Activated naive CD8-positive, alpha-beta T cell (primary cell): ENCODE results near the gene ANKRD42.
"Not testable (repeated sequence)": the region's sequence is repeated elsewhere in the genome, so short reads cannot be mapped to it uniquely, and the experiment has no call there.

Experiments
- H3K27ac Mint-ChIP-seq: one replicate; pipeline ENCODE4 v1.8.0; 2021; ENCODE audit warnings: mixed read lengths
- H3K27me3 Mint-ChIP-seq: one replicate; pipeline ENCODE4 v1.8.0; 2021; ENCODE audit warnings: mixed read lengths
- H3K36me3 Mint-ChIP-seq: one replicate; pipeline ENCODE4 v1.8.0; 2021; ENCODE audit warnings: mixed read lengths
- H3K4me1 Mint-ChIP-seq: one replicate; pipeline ENCODE4 v1.8.0; 2021; ENCODE audit warnings: low read depth, mixed read lengths
- H3K4me3 Mint-ChIP-seq: one replicate; pipeline ENCODE4 v1.8.0; 2021; ENCODE audit warnings: mild to moderate bottlenecking, mixed read lengths
- H3K9me3 Mint-ChIP-seq: one replicate; pipeline ENCODE4 v1.8.0; 2021; ENCODE audit warnings: low read depth, mixed read lengths

The ANKRD42 gene

GRCh38 chr11:83195143-83195466 is 1.6 kb downstream of the ANKRD42 start:
- H3K9me3 Mint-ChIP-seq, result no peaks in the 10 kb centered on the region
- peak overlapping the region; percentile 99 for H3K4me3 Mint-ChIP-seq
- H3K27me3 Mint-ChIP-seq, result no peaks in the 10 kb centered on the region
- H3K36me3 Mint-ChIP-seq, result peaks cover 9% of the 10 kb centered on the region
- peaks cover 47% of the 10 kb centered on the region for H3K4me1 Mint-ChIP-seq
- H3K27ac Mint-ChIP-seq, result peak overlapping the region; percentile 96

- peak overlapping the region; percentile 99 for H3K4me3 Mint-ChIP-seq
- H3K27ac Mint-ChIP-seq, result no peak overlapping the region
- no peaks in the 10 kb centered on the region for H3K27me3 Mint-ChIP-seq
- no peaks in the 10 kb centered on the region for H3K9me3 Mint-ChIP-seq
- H3K36me3 Mint-ChIP-seq, result peaks cover 12% of the 10 kb centered on the region
- peaks cover 51% of the 10 kb centered on the region for H3K4me1 Mint-ChIP-seq
Measured at GRCh38 chr11:83195649-83196048, 2.1 kb downstream of the ANKRD42 start.

- no peak overlapping the region for H3K4me3 Mint-ChIP-seq
- peaks cover 28% of the 10 kb centered on the region for H3K4me1 Mint-ChIP-seq
- H3K9me3 Mint-ChIP-seq, result no peaks in the 10 kb centered on the region
- H3K36me3 Mint-ChIP-seq, result peaks cover 16% of the 10 kb centered on the region
- H3K27ac Mint-ChIP-seq, result no peak overlapping the region
- no peaks in the 10 kb centered on the region for H3K27me3 Mint-ChIP-seq
Measured at GRCh38 chr11:83200035-83200434, 6.5 kb downstream of the ANKRD42 start.

GRCh38 chr11:83205608-83206185 is 12.2 kb downstream of the ANKRD42 start:
- Mint-ChIP-seq H3K4me3 (no peak overlapping the region), H3K27me3 (no peaks in the 10 kb centered on the region), H3K9me3 (no peaks in the 10 kb centered on the region), H3K36me3 (peaks cover 21% of the 10 kb centered on the region), H3K4me1 (peaks cover 1% of the 10 kb centered on the region), H3K27ac (no peak overlapping the region)

GRCh38 chr11:83206221-83206620 is 12.7 kb downstream of the ANKRD42 start:
- H3K4me1 Mint-ChIP-seq, result peaks cover 1% of the 10 kb centered on the region
- H3K27ac Mint-ChIP-seq, result no peak overlapping the region
- no peak overlapping the region for H3K4me3 Mint-ChIP-seq
- H3K36me3 Mint-ChIP-seq, result peaks cover 19% of the 10 kb centered on the region
- no peaks in the 10 kb centered on the region for H3K27me3 Mint-ChIP-seq
- H3K9me3 Mint-ChIP-seq, result no peaks in the 10 kb centered on the region

GRCh38 chr11:83206771-83207382 is 13.4 kb downstream of the ANKRD42 start:
- H3K27ac Mint-ChIP-seq, H3K4me3 Mint-ChIP-seq, H3K4me1 Mint-ChIP-seq, H3K9me3 Mint-ChIP-seq, H3K27me3 Mint-ChIP-seq: not testable (repeated sequence)
- H3K36me3 Mint-ChIP-seq, result peaks cover 16% of the 10 kb centered on the region

- Mint-ChIP-seq H3K4me3 (no peak overlapping the region), H3K9me3 (no peaks in the 10 kb centered on the region), H3K27ac (no peak overlapping the region), H3K4me1 (no peaks in the 10 kb centered on the region), H3K27me3 (no peaks in the 10 kb centered on the region), H3K36me3 (peaks cover 5% of the 10 kb centered on the region)
Measured at GRCh38 chr11:83219095-83219494, 25.6 kb downstream of the ANKRD42 start.

GRCh38 chr11:83220260-83220659 is 26.7 kb downstream of the ANKRD42 start:
- Mint-ChIP-seq H3K4me1 (no peaks in the 10 kb centered on the region), H3K4me3 (no peak overlapping the region), H3K27ac (no peak overlapping the region), H3K27me3 (no peaks in the 10 kb centered on the region), H3K9me3 (no peaks in the 10 kb centered on the region), H3K36me3 (peaks cover 5% of the 10 kb centered on the region)

GRCh38 chr11:83221694-83222093 is 28.2 kb downstream of the ANKRD42 start:
- peaks cover 3% of the 10 kb centered on the region for H3K36me3 Mint-ChIP-seq
- no peak overlapping the region for H3K27ac Mint-ChIP-seq
- H3K4me1 Mint-ChIP-seq, result no peaks in the 10 kb centered on the region
- H3K9me3 Mint-ChIP-seq, result no peaks in the 10 kb centered on the region
- no peaks in the 10 kb centered on the region for H3K27me3 Mint-ChIP-seq
- H3K4me3 Mint-ChIP-seq, result no peak overlapping the region

GRCh38 chr11:83222499-83222898 is 29.0 kb downstream of the ANKRD42 start:
- Mint-ChIP-seq H3K4me3 (no peak overlapping the region), H3K27me3 (no peaks in the 10 kb centered on the region), H3K9me3 (no peaks in the 10 kb centered on the region), H3K27ac (no peak overlapping the region), H3K36me3 (peaks cover 3% of the 10 kb centered on the region), H3K4me1 (no peaks in the 10 kb centered on the region)

- no peaks in the 10 kb centered on the region for H3K9me3 Mint-ChIP-seq
- no peaks in the 10 kb centered on the region for H3K27me3 Mint-ChIP-seq
- H3K4me3 Mint-ChIP-seq, result no peak overlapping the region
- H3K36me3 Mint-ChIP-seq, result peaks cover 3% of the 10 kb centered on the region
- no peaks in the 10 kb centered on the region for H3K4me1 Mint-ChIP-seq
- no peak overlapping the region for H3K27ac Mint-ChIP-seq
Measured at GRCh38 chr11:83223457-83223856, 29.9 kb downstream of the ANKRD42 start.

- peaks cover 10% of the 10 kb centered on the region for H3K9me3 Mint-ChIP-seq
- no peak overlapping the region for H3K27ac Mint-ChIP-seq
- H3K4me3 Mint-ChIP-seq, result no peak overlapping the region
- H3K27me3 Mint-ChIP-seq, result no peaks in the 10 kb centered on the region
- no peaks in the 10 kb centered on the region for H3K4me1 Mint-ChIP-seq
- peaks cover 18% of the 10 kb centered on the region for H3K36me3 Mint-ChIP-seq
Measured at GRCh38 chr11:83235825-83236224, 42.3 kb downstream of the ANKRD42 start.

GRCh38 chr11:83238111-83238510 is 44.6 kb downstream of the ANKRD42 start:
- Mint-ChIP-seq H3K4me1 (no peaks in the 10 kb centered on the region), H3K9me3 (no peaks in the 10 kb centered on the region), H3K4me3 (no peak overlapping the region), H3K36me3 (peaks cover 14% of the 10 kb centered on the region), H3K27me3 (no peaks in the 10 kb centered on the region), H3K27ac (no peak overlapping the region)

GRCh38 chr11:83241291-83241946 is 47.9 kb downstream of the ANKRD42 start:
- Mint-ChIP-seq H3K4me3 (no peak overlapping the region), H3K27ac (no peak overlapping the region), H3K27me3 (no peaks in the 10 kb centered on the region), H3K36me3 (peaks cover 21% of the 10 kb centered on the region), H3K4me1 (no peaks in the 10 kb centered on the region), H3K9me3 (no peaks in the 10 kb centered on the region)

- no peaks in the 10 kb centered on the region for H3K9me3 Mint-ChIP-seq
- H3K27ac Mint-ChIP-seq, result no peak overlapping the region
- peaks cover 7% of the 10 kb centered on the region for H3K36me3 Mint-ChIP-seq
- peaks cover 5% of the 10 kb centered on the region for H3K4me1 Mint-ChIP-seq
- no peaks in the 10 kb centered on the region for H3K27me3 Mint-ChIP-seq
- H3K4me3 Mint-ChIP-seq, result no peak overlapping the region
Measured at GRCh38 chr11:83249445-83249844, 55.9 kb downstream of the ANKRD42 start.
